GM12872 (cell line): ENCODE data around the gene PUDP.

Source experiments
- TF ChIP-seq, protein P1 (sequence below): IDR thresholded peaks from 3 replicates; pipeline ENCODE4 v1.5.1; 2011; ENCODE audit warnings: low read depth, mild to moderate bottlenecking, low read length, moderate library complexity; ENCODE audit not compliant: insufficient read depth

Gene PUDP

DNA sequence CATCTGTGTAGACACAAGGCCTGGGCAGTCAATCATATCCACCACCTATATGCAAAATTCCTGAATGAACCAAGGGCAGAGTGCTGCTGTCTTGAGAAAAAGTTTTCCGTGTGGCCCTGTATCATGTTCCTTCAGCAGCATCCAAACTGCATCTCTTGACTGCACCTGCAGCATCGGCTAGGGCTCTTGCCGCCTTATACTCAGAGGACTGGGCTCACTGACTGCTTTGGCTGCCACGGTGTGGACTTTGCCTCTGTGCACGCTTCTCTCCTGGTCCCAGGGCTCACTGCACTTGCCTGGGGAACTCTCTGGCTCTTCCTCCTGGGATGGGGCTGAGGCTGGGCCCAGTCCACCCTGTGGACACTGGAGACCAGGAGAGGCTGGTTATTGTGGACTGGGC, 39.9 kb downstream of the PUDP start:
- TF ChIP-seq, protein P1, sequence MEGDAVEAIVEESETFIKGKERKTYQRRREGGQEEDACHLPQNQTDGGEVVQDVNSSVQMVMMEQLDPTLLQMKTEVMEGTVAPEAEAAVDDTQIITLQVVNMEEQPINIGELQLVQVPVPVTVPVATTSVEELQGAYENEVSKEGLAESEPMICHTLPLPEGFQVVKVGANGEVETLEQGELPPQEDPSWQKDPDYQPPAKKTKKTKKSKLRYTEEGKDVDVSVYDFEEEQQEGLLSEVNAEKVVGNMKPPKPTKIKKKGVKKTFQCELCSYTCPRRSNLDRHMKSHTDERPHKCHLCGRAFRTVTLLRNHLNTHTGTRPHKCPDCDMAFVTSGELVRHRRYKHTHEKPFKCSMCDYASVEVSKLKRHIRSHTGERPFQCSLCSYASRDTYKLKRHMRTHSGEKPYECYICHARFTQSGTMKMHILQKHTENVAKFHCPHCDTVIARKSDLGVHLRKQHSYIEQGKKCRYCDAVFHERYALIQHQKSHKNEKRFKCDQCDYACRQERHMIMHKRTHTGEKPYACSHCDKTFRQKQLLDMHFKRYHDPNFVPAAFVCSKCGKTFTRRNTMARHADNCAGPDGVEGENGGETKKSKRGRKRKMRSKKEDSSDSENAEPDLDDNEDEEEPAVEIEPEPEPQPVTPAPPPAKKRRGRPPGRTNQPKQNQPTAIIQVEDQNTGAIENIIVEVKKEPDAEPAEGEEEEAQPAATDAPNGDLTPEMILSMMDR = no peak

GRCh38 chrX:7106649-7107048, 41.3 kb downstream of the PUDP start:
- TF ChIP-seq, protein P1 = no peak

DNA sequence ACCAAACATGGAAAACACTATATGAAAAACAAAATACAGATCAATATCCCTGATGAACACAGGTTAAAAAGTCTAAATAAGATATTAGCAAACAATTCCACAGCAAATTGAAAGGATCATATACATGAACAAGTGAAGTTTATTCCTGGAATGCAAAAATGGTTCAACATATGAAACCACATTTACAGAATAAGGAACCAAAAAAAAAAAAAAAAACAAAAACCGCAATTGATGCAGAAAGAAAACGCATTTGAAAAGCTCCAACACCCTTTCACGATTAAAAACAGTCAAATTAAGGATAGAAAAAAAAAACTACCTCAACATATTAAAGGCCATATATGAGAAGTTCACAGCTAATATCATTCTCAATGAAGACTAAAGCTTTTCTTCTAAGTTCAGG, 45.8 kb downstream of the PUDP start:
- TF ChIP-seq, protein P1 = no peak

DNA sequence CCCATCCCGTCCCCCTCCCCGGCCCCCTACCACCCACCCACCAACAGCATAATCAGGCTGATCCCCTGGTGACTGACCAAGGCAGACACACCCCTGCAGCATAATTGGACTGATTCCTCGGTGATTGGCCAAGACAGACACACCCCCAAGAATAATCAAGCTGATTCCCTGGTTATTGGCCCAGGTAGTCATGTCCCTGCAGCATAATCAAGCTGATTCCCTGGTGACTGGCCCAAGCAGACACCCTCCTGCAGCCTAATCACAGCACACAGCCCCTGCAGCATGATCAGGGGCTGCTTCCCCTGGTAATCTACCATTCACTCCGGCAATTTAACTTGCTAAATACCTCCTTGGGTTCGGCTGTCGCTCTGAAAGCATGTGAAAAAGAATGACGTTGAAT, 47.9 kb downstream of the PUDP start:
- TF ChIP-seq, protein P1 = no peak

DNA sequence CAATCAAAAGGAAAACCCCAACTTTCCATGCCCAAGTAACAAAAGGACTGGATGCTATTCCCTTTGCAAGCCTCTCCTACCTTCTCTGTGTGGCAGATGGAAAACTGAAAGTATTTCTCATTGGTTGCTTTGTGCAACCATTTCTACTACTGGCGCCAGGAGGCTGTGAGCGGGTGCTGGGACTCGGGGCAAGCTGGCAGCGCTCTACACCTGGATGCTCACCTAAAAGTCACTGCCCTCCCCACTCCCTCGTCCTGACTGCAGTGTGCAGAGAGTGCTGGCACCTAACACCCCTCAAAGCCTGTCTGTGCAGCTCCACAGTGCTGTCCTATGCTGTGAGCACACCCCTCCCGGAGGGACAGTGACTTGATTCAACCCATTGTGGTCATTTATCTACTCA, 54.6 kb downstream of the PUDP start:
- TF ChIP-seq, protein P1 = no peak

DNA sequence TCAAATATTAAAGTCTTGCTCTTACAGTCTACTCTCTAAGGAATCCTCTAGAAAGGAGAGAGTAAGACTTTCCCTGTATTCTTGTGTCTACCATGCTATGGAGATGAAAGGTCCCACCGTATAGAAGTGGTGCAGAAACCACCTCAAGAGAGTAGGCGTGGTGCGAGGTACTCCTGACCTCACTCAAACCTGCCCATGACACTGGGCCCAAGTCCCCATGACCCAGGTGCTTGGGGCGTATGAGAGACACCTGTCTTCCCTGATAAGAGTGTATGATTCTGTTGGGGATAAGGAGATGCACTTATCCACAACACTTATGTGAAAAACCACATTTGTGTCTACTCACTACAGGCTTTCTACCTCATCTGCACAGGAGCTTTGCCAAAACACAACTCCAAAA, 55.4 kb downstream of the PUDP start:
- TF ChIP-seq, protein P1 = no peak

DNA sequence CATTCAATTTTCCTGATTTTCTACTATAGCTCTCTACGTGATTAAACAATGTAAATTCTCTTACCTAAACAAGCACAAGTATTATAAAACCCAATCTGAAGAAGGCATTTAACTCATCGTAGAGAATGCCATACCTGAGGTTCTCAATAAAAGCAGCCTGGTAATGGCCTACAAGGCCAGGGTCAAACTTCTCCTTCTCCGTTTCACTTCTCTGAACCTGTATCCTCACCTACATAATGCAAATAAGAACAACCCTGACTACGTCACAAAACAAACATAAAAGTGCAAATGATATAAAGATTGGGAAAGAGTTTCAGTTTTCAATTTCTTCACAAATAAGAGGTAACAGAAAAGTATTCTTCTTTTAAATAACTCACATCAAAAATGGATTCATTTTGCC, 56.0 kb downstream of the PUDP start:
- TF ChIP-seq, protein P1 = no peak

DNA sequence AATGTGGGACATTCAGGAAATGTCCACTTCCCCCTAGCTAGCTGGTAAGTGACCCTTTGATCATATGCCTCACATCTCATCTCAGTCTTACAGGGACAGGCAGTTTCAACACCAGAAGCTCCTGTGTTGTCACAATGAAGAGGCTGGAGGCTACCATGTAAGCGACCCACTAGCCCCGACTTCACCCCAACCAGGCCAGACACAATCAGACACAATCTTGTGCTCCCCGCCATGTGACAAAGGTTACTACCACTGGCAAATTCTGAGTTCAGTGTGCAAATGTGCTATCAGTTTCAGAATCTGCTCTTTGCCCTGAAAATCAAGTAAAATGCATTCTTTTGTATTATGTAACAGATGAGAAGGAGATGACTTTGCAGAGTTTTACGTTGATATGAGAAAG, 57.3 kb downstream of the PUDP start:
- TF ChIP-seq, protein P1 = no peak
